ENCODE results near the gene EFCAB12. TPM values are rescaled to one million over a fixed set of nuclear protein-coding genes. Genes with fewer than 3 reads are reported as not detected.

EFCAB12 gene
- total RNA-seq (2014; rRNA removed; shearing (Covaris generic)) = 0.08 and 0.16 TPM in 2 replicates

DNA sequence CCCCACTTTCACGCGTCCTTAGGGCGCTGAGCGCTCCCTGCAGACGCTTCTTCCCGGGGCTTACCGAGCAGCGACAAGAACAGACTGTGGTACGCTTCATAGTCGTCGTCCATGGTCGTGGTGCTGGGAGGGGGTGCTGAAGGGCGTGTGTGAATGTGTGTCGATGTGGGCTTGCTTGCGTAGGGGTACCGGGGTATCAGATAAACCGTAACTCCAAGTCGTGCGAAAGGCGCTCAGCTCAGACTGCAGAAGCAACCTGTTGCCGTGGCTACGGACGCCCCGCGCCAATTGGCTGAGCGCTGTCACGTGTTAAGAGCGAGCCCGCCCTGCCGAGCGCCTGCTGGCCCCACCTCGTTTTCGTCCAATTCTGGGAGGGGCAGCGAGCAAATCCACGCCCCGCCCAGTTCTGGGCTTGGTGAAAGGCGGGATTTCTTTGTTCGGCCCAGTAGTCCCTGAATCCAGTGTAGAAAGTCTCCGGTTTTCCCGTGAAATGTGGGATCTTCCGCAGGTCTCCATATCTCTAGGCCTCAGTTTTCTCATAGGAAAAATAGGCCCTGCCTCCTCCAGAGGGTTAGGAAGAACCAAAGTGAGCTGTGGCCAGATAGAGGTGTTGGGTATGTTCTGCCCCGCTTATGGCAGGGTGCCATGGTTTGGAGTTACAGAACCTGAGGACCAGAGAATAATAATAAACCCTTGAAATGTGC is at the start of gene EFCAB12:
Gene EFCAB12 (minus strand): TSS at position 261 of the 704 bp plus-strand sequence. CDS start 148 bp downstream, at position 113.

DNA sequence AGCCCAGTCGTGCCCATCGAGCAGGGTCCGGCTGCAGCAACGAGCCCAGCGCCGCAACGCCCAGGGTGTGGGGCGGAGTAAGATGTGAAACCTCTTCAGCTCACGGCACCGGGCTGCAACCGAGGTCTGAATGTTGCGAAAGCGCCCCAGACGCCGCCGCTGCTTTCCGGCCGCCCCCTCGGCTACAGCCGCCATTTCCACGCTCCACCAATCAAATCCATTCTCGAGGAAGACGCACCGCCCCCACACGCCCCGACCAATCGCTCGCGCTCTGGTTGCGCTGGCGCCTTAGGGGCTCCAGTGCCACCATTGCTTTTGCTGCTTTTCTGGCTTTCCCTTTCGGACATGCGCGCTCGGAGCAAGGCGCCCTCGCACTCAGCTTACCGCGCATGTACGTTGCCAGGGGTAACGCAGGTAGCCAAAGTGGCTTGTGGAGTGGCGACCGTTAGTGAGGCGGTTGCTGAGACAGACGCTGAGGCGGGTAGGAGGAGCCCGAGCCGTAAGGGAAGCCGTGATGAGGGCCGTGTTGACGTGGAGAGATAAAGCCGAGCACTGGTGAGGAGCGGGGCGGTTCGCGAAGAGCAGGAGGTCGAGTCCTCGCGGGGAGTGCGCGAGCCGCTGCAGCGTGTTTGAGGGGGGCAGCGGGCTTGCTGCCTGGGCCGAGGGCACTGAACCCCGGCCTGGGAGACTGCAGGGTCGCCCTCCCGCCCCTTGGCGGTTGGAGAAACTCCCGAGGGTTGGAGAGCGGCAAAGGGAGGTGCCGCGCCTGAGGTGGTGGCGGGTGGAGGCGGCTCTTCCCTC is 11.6 kb upstream of the EFCAB12 start, which contains the start of the genes IFT122 and MBD4:
Gene IFT122 (plus strand): TSS at position 408 of the 801 bp plus-strand sequence. CDS start 107 bp downstream, at position 515.
Gene MBD4 (minus strand): TSS at position 132 of the 801 bp plus-strand sequence. CDS start 115 bp downstream, at position 17.

Small RNA genes lying within 50 kb of the gene (small RNA-seq; reads per million reads assigned to genes)
- gene SNORA7B = 11.1 reads per million, percentile 89 among the genes with 10 or more reads in this experiment

Other genes starting within 250 kb of the EFCAB12 start
- gene CNBP, start 244.7 kb downstream of the EFCAB12 start, total RNA-seq (2014; rRNA removed; shearing (Covaris generic)) = 306 and 346 TPM in 2 replicates
- 216 and 271 TPM in 2 replicates for gene COPG1, start 179.0 kb downstream of the EFCAB12 start, total RNA-seq (2014; rRNA removed; shearing (Covaris generic))
- 46.0 and 48.7 TPM in 2 replicates for gene HMCES, start 149.8 kb downstream of the EFCAB12 start, total RNA-seq (2014; rRNA removed; shearing (Covaris generic))
- 16.3 and 28.3 TPM in 2 replicates for gene MBD4, start 11.3 kb upstream of the EFCAB12 start, total RNA-seq (2014; rRNA removed; shearing (Covaris generic))
- gene IFT122, start 11.6 kb upstream of the EFCAB12 start, total RNA-seq (2014; rRNA removed; shearing (Covaris generic)) = 16.0 and 16.7 TPM in 2 replicates
- not detected in 2 replicates for gene RHO, start 100.0 kb upstream of the EFCAB12 start, total RNA-seq (2014; rRNA removed; shearing (Covaris generic))
- gene H1-8, start 114.5 kb upstream of the EFCAB12 start, total RNA-seq (2014; rRNA removed; shearing (Covaris generic)) = not detected in 2 replicates
- gene PLXND1, start 178.0 kb upstream of the EFCAB12 start, total RNA-seq (2014; rRNA removed; shearing (Covaris generic)) = 32.7 and 37.6 TPM in 2 replicates